GM18507 (cell line): ENCODE measurements around the gene OST4.
"Not testable (repeated sequence)": the region's sequence is repeated elsewhere in the genome, so short reads cannot be mapped to it uniquely, and the experiment has no call there.

ENCODE experiments used
- DNase-seq: peaks from one replicate; pipeline ENCODE4 v3.0.0; 2011; ENCODE audit warnings: low read depth; ENCODE audit not compliant: insufficient read length; ENCODE audit errors: extremely low spot score
- FAIRE-seq: peaks from 2 replicates; lab custom pipeline; 2011; peaks lifted over from hg19 to GRCh38; lab: Jason Lieb, UNC

Gene OST4

DNA sequence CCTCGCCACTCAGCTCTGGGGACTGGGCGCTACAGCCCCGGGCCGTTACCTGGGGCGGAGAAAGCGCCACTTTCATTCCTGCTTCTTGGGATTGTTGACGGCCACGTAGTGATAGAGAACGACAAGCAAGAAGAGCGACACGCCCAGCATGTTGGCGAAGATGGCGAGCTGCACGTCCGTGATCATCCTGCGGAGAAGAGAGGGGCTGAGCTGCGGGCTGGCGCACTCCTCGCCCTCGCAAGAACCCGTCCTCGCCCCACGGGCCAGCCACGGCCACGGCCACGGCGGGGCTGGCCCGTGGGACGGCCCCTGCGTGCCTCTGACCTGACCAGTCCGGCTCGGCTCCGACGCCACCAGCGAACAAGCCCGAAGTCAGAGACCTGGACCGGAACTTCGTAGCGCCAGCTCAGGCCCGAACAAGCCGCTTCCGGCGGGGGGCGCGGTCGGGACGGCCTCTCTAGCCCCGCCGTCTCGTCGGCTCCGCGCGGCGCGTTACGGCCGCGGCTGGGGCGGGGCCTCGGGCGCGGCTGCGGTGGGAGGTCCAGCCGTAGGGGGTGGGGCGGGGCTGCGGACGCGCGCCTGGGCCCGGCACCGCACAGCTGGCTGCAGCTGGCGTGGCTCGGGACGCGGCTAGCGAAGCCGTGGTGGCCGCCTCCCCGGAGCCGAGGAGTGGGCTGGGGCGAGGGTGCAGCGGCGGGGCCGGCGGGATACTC is at the start of gene OST4:
OST4 (minus strand) TSS at position 378 of the 713 bp plus-strand sequence.
- FAIRE-seq (peak; percentile 90), DNase-seq (peak; percentile 92)

DNA sequence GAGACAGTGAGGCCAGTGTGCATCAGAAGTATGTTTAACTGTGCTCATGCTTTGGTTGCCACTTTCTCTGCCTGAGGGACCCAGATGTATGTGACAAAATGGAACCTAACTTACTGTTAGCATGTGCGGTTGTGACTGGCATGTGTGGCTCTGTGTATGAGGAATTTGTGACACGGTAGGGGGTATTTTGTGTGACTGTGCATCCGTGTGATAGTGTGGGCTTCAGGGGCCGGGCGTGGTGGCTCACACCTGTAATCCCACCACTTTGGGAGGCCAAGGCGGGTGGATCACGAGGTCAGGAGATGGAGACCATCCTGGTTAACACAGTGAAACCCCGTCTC is 47.8 kb upstream of the OST4 start:
- FAIRE-seq: not testable (repeated sequence)

DNA sequence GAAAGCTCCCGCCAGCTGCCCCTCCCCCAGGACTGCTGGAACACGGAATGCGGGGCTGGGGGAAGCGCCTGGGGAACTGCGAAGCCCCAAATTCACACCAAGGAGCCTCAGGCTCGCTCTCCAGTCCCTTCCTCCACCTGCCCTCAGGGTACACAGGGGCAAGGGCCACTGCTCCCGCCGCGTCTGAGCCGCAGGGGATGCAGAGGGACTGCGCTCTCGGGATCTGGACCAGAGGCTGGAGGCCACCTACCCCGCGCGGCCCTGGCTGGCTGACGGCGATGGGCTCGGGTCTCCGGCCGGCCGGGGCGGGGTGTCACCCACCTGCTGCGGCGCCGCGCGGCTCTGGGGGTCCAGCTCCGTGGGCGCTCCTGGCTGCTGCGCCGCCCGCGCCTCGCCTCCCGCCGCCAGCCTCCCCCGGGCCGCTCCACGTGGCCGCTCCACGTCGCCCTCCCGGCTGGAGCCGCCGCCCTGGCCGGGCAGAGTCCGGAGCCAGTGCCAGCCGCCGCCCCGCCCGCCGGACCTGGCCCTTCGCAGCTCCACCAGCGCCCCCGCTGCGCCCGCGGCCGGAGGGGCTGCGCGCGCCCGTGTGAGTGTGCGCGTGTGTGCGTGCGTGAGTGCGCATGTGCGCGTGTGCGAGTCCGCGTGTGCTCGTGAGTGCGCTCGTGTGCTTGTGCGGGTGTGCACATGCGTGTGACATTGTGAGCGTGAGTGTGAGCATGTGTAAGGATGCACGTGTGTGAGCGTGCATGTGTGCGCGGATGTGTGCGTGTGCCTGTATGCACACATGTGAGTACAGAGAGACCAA is 47.3 kb upstream of the OST4 start, which contains the start of gene CGREF1:
CGREF1 (minus strand) TSS at position 604 of the 805 bp plus-strand sequence. CDS start 14,762 bp downstream, outside the sequence.
- DNase-seq: no peak
- FAIRE-seq: no peak

More for the DNA sequence above, 47.8 kb upstream of the OST4 start:
- DNase-seq: not testable (repeated sequence)

DNA sequence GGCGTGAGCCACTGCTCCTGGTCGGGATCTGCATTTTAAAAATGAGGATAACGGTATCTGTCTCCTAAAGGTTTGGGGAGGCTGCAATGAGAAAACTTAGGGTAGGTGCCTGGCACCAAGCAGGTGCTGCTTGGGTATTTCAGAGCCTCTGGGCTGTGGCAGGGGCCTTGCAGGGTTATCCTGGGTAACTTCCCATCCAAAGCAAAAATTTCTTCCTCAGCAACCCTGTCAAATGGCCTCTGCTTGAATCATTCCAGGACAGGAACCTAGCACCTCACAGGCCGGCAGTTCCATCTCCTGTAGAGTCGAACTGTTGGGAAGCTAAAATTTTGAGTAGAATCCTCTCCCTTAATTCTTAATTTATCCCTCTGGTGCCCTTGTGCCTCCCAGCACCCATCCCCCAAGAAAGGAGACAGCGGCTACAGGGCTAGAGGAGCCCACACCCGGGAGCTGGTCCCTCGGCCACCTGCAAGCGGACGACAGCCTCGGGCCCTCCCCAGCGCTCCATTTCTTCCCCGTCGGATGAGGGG is 46.6 kb upstream of the OST4 start:
- no peak for FAIRE-seq
- DNase-seq: no peak

DNA sequence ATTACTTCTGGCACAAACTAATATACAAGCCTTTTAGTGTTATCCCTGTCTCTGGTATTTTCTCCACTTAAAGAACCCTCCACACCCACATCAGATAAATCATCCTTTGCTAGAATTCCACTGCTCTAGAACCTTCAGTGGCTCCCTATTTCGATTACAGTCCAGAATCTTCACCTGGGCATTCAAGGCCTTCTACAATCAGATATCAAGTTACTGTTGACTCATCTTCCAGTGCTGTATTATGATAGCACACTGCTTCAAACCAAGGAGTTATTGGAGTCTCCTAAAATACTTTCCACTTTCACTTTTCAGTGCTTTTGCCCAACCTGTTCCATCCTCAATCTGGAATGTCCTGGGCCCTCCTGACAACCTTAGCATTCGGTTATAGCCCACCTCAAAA is 44.1 kb upstream of the OST4 start:
- FAIRE-seq: no peak
- no peak for DNase-seq

DNA sequence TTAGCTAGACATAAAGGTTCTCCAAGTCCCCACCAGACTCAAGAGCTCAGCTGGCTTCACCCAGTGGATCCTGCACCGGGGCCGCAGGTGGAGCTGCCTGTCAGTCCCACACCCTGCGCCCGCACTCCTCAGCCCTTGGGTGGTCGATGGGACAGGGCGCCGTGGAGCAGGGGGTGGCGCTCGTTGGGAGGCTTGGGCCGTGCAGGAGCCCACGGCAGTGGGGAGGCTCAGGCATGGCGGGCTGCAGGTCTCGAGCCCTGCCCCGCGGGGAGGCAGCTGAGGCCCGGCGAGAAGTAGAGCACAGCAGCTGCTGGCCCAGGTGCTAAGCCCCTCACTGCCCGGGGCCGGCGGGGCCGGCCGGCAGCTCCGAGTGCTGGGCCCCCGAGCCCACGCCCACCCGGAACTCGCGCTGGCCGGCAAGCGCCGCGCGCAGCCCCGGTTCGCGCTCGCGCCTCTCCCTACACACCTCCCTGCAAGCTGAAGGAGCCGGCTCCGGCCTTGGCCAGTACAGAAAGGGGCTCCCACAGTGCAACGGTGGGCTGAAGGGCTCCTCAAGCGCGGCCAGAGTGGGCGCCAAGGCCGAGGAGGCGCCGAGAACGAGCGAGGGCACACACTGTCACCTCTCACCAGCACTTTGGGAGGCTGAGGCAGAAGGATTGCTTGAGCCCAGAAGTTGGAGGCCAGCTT is 40.1 kb upstream of the OST4 start:
- not testable (repeated sequence) for FAIRE-seq, DNase-seq

DNA sequence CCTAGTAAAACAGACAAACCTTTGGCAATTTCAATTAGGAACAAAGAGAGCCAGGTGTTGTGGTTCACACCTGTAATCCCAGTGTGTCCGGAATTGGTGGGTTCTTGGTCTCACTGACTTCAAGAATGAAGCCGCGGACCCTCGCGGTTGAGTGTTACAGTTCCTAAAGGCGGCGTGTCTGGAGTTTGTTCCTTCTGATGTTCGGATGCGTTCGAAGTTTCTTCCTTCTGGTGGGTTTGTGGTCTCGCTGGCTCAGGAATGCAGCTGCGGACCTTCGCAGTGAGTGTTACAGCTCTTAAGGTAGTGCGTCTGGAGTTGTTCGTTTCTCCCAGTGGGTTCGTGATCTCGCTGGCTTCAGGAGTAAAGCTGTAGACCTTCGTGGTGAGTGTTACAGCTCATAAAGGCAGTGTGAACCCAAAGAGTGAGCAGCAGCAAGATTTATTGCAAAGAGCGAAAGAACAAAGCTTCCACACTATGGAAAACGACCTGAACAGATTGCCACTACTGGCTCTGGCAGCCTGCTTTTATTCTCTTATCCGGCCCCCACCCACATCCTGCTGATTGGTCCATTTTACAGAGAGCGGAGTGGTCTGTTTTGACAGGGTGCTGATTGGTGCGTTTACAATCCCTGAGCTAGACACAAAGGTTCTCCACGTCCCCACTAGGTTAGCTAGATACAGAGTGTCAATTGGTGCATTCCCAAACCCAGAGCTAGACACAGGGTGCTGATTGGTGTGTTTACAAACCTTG is 39.3 kb upstream of the OST4 start:
- DNase-seq, FAIRE-seq: not testable (repeated sequence)

DNA sequence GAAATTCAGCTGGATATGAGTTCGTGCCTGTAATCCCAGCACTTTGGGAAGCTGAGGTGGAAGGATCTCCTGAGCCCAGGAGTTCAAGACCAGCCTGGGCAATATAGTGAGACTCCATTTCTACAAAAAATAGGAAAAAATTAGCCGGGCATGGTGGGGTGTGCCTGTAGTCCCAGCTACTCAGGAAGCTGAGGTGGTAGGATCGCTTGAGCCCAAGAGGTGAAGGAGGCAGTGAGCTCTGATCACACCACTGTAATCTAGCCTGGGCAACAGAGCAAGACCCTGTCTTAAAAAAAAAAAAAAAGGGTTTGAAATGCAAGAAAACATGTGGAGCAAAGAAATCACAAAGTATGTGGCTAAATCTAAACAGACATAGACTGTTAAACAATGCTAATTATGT is 37.6 kb upstream of the OST4 start:
- FAIRE-seq (no peak), DNase-seq (no peak)

DNA sequence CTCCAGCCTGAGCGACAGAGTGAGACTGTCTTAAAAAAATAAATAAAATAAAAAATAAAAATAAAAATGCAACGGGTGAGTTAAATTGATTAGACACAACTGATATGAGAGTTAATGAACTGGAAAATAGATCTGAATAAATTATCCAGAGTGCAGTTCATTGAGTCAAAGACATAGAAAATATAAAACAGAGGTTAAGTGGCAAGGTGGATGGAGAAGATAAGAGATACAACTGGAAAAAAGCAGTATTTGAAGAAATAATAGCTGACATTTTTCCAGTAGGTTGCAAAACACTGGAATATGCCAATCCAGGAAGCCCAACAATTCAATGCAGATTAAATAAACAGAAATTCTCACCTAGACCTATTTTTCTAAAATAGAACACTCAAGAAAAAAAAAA is 36.8 kb upstream of the OST4 start:
- DNase-seq: no peak
- no peak for FAIRE-seq

DNA sequence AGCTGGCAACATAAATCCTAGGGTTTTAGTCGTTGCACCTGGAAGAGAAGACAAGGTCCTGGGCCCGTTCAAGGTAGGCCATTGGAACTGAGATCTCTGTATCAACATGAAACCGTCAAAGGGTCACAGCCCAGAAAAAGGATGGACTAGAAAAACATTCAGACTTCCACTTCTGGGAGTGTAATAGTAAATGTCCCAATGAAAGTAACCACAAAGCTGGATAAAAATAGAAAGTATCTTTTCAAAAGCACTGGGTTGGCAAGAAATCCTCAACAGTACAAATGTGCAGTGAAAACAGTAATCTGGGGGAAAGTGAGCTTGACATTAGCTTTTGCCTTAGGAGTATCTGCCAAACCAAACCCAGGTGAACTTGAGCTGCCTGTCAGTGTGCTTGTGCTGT is 34.5 kb upstream of the OST4 start:
- no peak for DNase-seq
- FAIRE-seq: no peak

DNA sequence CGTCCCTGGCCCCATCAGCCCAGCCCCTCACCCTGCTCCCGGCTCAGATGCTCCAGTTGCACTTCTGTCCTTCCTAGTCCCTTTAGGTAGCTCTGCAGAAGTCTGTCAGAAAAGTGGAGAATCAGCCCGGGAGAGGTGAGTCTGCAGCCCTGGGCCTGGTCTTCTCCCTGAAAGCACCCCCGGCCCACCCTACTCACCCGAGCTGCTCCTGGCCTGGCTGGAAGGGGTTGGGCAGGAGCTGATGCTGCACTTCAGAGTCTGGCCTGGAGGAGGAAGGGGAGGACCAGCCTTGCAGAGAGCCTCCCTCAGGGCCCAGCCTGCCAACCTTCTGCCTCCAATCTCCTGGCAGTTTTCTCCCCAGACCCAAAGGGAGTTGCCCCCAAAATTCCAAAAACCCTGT is 30.9 kb upstream of the OST4 start:
- no peak for DNase-seq
- no peak for FAIRE-seq

DNA sequence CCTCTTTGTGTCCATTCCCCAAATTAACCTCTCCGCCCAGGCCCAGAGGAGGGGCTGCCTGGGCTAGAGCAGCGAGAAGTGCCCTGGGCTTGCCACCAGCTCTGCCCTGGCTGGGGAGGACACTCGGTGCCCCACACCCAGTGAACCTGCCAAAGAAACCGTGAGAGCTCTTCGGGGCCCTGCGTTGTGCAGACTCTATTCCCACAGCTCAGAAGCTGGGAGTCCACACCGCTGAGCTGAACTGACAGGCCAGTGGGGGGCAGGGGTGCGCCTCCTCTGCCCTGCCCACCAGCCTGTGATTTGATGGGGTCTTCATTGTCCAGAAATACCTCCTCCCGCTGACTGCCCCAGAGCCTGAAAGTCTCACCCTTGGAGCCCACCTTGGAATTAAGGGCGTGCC is 28.6 kb upstream of the OST4 start:
- no peak for DNase-seq
- FAIRE-seq: no peak

DNA sequence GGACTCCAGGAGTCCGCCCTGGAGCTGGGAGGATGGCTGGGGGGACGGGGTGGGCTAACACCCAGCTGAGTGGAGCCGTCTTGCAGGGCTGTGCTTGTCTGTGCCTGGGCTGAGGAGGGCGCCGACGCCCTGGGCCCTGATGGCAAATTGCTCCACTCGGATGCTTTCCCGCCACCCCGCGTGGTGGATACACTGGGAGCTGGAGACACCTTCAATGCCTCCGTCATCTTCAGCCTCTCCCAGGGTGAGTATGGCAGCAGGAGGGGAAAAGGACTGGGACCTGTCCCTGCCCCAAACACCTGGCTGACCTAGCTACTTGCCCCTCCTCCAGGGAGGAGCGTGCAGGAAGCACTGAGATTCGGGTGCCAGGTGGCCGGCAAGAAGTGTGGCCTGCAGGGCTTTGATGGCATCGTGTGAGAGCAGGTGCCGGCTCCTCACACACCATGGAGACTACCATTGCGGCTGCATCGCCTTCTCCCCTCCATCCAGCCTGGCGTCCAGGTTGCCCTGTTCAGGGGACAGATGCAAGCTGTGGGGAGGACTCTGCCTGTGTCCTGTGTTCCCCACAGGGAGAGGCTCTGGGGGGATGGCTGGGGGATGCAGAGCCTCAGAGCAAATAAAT is 28.0 kb upstream of the OST4 start:
- FAIRE-seq (no peak), DNase-seq (no peak)

DNA sequence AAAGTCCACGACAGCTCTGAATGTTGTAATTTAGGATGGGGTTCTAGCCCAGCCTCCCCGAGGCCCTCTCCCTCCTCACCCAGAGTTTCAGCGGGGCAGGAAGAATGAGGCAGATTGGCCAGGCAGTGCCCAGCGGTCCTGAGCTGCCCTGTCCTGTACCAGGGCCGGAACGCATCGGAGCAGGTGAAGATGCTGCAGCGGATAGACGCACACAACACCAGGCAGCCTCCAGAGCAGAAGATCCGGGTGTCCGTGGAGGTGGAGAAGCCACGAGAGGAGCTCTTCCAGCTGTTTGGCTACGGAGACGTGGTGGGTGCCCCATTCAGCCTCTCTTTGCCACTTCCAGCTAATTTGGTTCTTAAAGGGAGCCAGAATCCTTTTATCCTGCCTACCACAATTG is 25.9 kb upstream of the OST4 start:
- no peak for DNase-seq
- FAIRE-seq: no peak

DNA sequence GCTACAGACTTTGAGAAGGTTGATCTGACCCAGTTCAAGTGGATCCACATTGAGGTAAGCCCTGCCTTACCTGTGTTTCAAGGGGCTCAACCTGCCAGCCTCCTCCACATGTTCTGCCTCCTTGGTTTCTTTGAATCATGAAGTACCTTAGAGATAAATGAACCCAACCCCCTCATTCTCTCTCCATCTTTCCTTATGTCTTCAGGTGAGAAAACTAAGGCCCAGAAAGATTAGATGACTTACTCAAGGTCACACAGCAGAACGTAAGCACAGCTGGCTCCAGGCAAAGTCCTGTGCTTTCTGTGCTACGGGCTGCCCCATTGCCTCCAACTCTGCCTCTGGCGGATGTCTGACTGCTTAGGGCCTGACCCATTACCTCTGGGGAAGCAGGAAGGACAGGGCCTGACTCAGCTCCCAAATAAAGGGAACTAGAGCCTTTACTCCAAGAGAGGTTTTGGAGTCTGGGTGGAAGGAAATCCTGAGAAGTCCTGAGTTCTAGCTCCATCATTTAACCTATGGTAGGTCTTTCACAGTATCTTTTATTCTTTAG is 25.4 kb upstream of the OST4 start:
- FAIRE-seq (no peak), DNase-seq (no peak)

DNA sequence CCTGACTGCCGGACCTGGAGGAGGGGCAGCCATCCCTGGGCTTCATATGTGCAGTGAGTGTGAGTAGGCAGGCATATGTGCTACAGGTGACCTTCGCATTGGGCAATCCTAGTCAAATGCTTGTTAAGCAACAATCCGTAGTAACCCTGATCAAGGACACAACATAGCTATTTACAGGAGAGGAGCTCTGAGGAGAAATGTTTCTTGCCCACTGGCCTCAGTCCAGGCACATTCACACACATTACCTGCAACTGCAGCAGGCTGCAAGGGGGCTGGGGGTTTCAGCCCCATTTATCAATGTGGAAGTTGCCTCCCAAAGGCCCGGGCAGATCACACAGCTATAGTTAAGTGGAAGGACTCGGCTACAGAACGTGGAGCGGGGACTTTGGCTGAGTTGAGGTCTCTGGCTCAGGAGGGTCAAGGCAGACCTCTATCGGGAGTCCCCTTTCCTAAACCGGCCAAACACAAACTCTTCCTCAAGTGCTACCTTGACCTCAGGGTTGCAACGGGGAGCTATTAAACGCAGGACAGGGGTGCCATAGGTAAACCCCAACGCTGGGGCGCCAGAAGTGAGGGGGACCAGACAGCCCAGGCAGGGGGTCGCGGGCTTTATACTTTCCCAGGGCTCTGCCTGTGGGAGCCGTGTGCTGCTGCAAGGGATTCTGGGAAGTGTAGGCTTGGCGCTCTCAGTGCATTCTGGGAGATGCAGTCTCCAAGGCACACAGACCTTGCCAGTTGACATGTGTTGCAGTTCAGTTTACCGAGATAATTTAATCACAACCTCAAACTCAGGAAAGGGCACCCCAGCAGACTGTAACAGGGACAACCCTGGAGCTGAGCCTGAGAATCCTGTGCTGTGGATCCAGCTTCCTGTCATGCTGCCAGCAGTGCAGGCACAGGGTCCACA is 24.5 kb upstream of the OST4 start:
- peak; percentile 81 for FAIRE-seq
- no peak for DNase-seq

DNA sequence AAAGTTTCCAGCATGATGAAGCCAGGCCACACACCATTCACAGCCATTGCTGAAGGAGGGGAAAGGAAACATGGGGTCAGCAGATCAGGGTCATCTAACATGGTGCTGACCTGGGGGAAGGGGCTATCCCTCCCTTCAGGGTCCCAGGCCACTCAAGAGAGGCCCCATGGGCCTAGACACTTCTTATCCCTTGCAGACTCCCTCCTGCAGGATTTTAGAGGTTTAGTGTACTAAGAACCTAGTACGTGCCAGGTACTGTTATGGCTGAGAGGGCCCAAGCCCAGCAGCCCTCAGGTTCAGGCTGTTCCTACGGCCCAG is 23.9 kb upstream of the OST4 start:
- DNase-seq: no peak
- FAIRE-seq: no peak
